D721Med (cell line): ENCODE measurements around the gene CLEC20A.

Experiments used
- DNase-seq: peaks from one replicate; pipeline ENCODE4 v3.0.0; 2011; ENCODE audit warnings: low spot score; ENCODE audit not compliant: insufficient read length
- FAIRE-seq: peaks from 2 replicates; lab custom pipeline; 2011; peaks lifted over from hg19 to GRCh38; lab: Jason Lieb, UNC
- CTCF ChIP-seq: IDR thresholded peaks from 2 replicates; pipeline ENCODE4 v1.5.1; 2012; ENCODE audit warnings: mild to moderate bottlenecking, control low read depth; ENCODE audit not compliant: insufficient read depth; ENCODE audit errors: missing control alignments

Gene CLEC20A

GRCh38 chr1:178464141-178464540 lies 32.6 kb downstream of the CLEC20A start:
- DNase-seq (no peak), FAIRE-seq (no peak)
- no peak for TF ChIP-seq CTCF

- peak; percentile 64 for FAIRE-seq
- no peak for DNase-seq
- TF ChIP-seq CTCF: no peak
Observed at GRCh38 chr1:178461701-178462100, 35.1 kb downstream of the CLEC20A start.

- FAIRE-seq (no peak), DNase-seq (no peak)
- TF ChIP-seq CTCF: no peak
Observed at GRCh38 chr1:178461104-178461503, 35.7 kb downstream of the CLEC20A start.

- no peak for TF ChIP-seq CTCF
- FAIRE-seq: no peak
Observed at GRCh38 chr1:178458203-178458602, 38.6 kb downstream of the CLEC20A start.

GRCh38 chr1:178457651-178458050 lies 39.1 kb downstream of the CLEC20A start:
- no peak for FAIRE-seq

More at GRCh38 chr1:178458203-178458602, 38.6 kb downstream of the CLEC20A start:
- DNase-seq: no peak

GRCh38 chr1:178456472-178456871 lies 40.3 kb downstream of the CLEC20A start:
- no peak for DNase-seq
- no peak for FAIRE-seq
- TF ChIP-seq CTCF: no peak

More at GRCh38 chr1:178457651-178458050, 39.1 kb downstream of the CLEC20A start:
- TF ChIP-seq CTCF: no peak
- no peak for DNase-seq

GRCh38 chr1:178452013-178452412 lies 44.8 kb downstream of the CLEC20A start:
- TF ChIP-seq CTCF: no peak
- FAIRE-seq (peak; percentile 25), DNase-seq (no peak)
